Hepatocyte (in vitro differentiated cells): ENCODE data around the gene SETBP1. TPM values are rescaled to one million over a fixed set of nuclear protein-coding genes. Genes with fewer than 3 reads are reported as not detected.

Source experiments
- DNase-seq: peaks from one replicate; pipeline ENCODE4 v3.0.0-alpha.2; 2016; ENCODE audit warnings: low spot score
- H2AFZ ChIP-seq: fragments of 200-600 bp; sonication (generic); 2 replicates; pipeline ENCODE4 v1.6.0; 2016; ENCODE audit warnings: antibody characterized with exemption, mild to moderate bottlenecking
- H3K27ac ChIP-seq: fragments of 200-600 bp; sonication (generic); 2 replicates; pipeline ENCODE4 v1.5.1; 2016; ENCODE audit warnings: mild to moderate bottlenecking
- H3K27me3 ChIP-seq: fragments of 200-600 bp; sonication (generic); 2 replicates; pipeline ENCODE4 v1.6.1; 2016
- H3K36me3 ChIP-seq: fragments of 200-600 bp; sonication (generic); replicated peaks from 2 replicates; pipeline ENCODE4 v1.5.1; 2016; ENCODE audit warnings: low read depth; ENCODE audit not compliant: insufficient read depth
- H3K4me1 ChIP-seq: fragments of 200-600 bp; sonication (generic); 2 replicates; pipeline ENCODE4 v1.5.1; 2016; ENCODE audit warnings: mild to moderate bottlenecking, moderate library complexity; ENCODE audit not compliant: insufficient read depth
- H3K4me2 ChIP-seq: fragments of 200-600 bp; sonication (generic); 2 replicates; pipeline ENCODE4 v1.6.0; 2016
- H3K4me3 ChIP-seq: fragments of 200-600 bp; sonication (generic); 2 replicates; pipeline ENCODE4 v1.5.1; 2016; ENCODE audit warnings: mild to moderate bottlenecking
- H3K79me2 ChIP-seq: fragments of 200-600 bp; sonication (generic); 2 replicates; pipeline ENCODE4 v1.6.0; 2017; ENCODE audit warnings: mild to moderate bottlenecking
- H3K9me2 ChIP-seq: fragments of 200-600 bp; sonication (generic); replicated peaks from 2 replicates; pipeline ENCODE4 v1.6.0; 2017; ENCODE audit warnings: mild to moderate bottlenecking; ENCODE audit not compliant: insufficient read depth
- H3K9me3 ChIP-seq: fragments of 200-600 bp; sonication (generic); 2 replicates; pipeline ENCODE4 v1.5.1; 2016; ENCODE audit warnings: low read depth, mild to moderate bottlenecking
- H4K20me1 ChIP-seq: fragments of 200-600 bp; sonication (generic); 2 replicates; pipeline ENCODE4 v1.6.0; 2016; ENCODE audit warnings: mild to moderate bottlenecking; ENCODE audit not compliant: insufficient read depth, poor library complexity, severe bottlenecking
- EZH2 ChIP-seq: fragments of 200-600 bp; sonication (generic); IDR thresholded peaks from 2 replicates; pipeline ENCODE4 v1.6.1; 2016; ENCODE audit warnings: antibody characterized with exemption, mild to moderate bottlenecking, borderline replicate concordance
- EZH2phosphoT487 ChIP-seq: fragments of 200-600 bp; sonication (generic); IDR thresholded peaks from one replicate; pipeline ENCODE4 v1.6.1; 2018; ENCODE audit warnings: antibody characterized with exemption, mild to moderate bottlenecking, low read depth, moderate library complexity; ENCODE audit not compliant: unreplicated experiment, severe bottlenecking
- WGBS: methylation state at CpG from one replicate; pipeline ENCODE4 v1.1.6; 2016; ENCODE audit warnings: low lambda C conversion rate; ENCODE audit errors: missing lambda C conversion rate; 5-methylcytosine and 5-hydroxymethylcytosine counted together
- polyA plus RNA-seq: library from polyadenylated mRNA; unstranded; fragments of >200 nt; fragmentation: Nextera tagmentation; extraction: Ambion mirVana; gene quantifications from 2 replicates; pipeline ENCODE4 v1.2.1, GENCODE V29; 2016
- total RNA-seq: library from RNA; depleted of rRNA; stranded (reverse); fragments of >200 nt; gene quantifications from 2 replicates; pipeline ENCODE4 v1.2.3, GENCODE V29; 2014
- TF ChIP-seq, protein P1 (sequence below): fragments of 200-600 bp; sonication (generic); IDR thresholded peaks from 2 replicates; pipeline ENCODE4 v1.5.1; 2016; ENCODE audit warnings: antibody characterized with exemption, mild to moderate bottlenecking; ENCODE audit not compliant: poor library complexity

Gene SETBP1
- total and polyA plus RNA-seq, 2 experiments from 2014 or later: 10.3 to 21.1 TPM

DNA sequence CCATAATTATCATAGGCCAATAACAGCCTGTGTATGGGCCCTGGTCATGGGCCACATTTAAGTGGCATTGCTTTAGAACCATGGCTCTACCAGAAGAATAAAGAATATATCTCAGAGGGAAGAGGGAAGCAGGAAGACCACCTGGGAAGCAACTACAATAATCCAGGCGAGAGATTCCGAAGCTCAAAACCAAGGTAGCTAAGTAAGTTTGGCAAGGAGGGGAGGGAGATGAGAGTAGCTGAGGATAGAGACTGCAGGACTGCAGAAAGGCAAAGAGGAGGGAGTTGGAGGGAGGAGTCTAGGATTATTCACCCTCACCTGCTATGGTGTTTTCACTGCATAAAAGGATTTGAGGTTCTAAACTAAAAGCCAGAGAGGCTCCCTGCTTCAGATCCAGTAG, 293.5 kb downstream of the SETBP1 start:
- Histone ChIP-seq H3K27me3 (no peaks in the 10 kb centered on the region), H4K20me1 (no peaks in the 10 kb centered on the region), H2AFZ (no peak overlapping the region), H3K4me1 (no peaks in the 10 kb centered on the region), H3K4me2 (no peak overlapping the region), H3K9me2 (no peaks in the 10 kb centered on the region), H3K36me3 (no peaks in the 10 kb centered on the region), H3K27ac (no peak overlapping the region), H3K4me3 (no peak overlapping the region), H3K79me2 (peaks cover 13% of the 10 kb centered on the region), H3K9me3 (no peaks in the 10 kb centered on the region)
- 96% methylated on average over 2 of the region's 2 CpGs for WGBS
- DNase-seq: no peak
- TF ChIP-seq, protein P1, sequence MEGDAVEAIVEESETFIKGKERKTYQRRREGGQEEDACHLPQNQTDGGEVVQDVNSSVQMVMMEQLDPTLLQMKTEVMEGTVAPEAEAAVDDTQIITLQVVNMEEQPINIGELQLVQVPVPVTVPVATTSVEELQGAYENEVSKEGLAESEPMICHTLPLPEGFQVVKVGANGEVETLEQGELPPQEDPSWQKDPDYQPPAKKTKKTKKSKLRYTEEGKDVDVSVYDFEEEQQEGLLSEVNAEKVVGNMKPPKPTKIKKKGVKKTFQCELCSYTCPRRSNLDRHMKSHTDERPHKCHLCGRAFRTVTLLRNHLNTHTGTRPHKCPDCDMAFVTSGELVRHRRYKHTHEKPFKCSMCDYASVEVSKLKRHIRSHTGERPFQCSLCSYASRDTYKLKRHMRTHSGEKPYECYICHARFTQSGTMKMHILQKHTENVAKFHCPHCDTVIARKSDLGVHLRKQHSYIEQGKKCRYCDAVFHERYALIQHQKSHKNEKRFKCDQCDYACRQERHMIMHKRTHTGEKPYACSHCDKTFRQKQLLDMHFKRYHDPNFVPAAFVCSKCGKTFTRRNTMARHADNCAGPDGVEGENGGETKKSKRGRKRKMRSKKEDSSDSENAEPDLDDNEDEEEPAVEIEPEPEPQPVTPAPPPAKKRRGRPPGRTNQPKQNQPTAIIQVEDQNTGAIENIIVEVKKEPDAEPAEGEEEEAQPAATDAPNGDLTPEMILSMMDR: no peak
- no peak for TF ChIP-seq EZH2
- no peak for TF ChIP-seq EZH2phosphoT487

DNA sequence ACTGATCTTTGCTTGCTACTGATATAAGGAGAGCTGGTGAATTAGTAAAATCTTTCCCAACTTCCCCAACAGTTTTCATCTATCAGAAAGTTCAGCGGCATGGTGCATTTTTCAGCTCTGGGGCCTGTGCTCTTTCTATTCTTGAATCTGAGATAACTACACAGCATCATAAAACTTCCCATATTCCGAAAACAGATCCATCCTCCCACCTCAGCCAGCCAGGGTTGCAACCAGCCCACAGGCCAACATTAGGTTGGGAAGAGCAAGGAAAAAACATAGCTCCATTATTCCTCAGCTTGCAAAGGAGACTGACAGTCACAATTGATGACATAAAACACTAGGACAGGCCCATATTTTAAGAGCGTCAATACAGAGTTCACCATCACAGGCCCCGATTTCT, 297.2 kb downstream of the SETBP1 start:
- Histone ChIP-seq H3K36me3 (no peaks in the 10 kb centered on the region), H3K9me3 (no peaks in the 10 kb centered on the region), H3K4me1 (no peaks in the 10 kb centered on the region), H3K79me2 (peaks cover 9% of the 10 kb centered on the region), H2AFZ (no peak overlapping the region), H3K27ac (no peak overlapping the region), H3K27me3 (no peaks in the 10 kb centered on the region), H4K20me1 (no peaks in the 10 kb centered on the region), H3K9me2 (no peaks in the 10 kb centered on the region), H3K4me2 (no peak overlapping the region), H3K4me3 (no peak overlapping the region)
- DNase-seq: no peak
- TF ChIP-seq EZH2phosphoT487: no peak
- TF ChIP-seq, protein P1: no peak
- no peak for TF ChIP-seq EZH2
- WGBS: 92% methylated on average over 4 of the region's 4 CpGs

DNA sequence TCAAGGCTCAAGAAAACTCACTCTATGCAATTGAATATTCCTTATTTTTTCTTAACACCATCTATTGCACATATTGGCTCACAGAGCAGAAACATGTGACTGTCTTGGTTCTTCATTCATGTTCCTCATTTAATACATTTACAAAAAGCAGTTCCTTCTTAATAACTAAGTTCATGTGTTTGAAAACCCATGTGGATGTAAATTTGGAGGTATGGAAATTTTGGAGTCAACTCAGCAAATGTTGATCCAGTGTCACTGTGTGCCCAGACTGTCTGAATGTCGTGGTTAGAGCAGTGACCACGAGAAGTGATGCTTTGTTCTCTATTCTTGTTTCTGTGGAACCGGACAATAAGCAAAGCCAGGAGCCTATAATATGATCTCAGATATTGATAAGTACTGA, 299.1 kb downstream of the SETBP1 start:
- no peaks in the 10 kb centered on the region for H3K9me2 ChIP-seq
- H3K79me2 ChIP-seq: no peaks in the 10 kb centered on the region
- no peaks in the 10 kb centered on the region for H3K4me1 ChIP-seq
- no peaks in the 10 kb centered on the region for H3K9me3 ChIP-seq
- 92% methylated on average over 3 of the region's 3 CpGs for WGBS
- H4K20me1 ChIP-seq: no peaks in the 10 kb centered on the region
- no peaks in the 10 kb centered on the region for H3K36me3 ChIP-seq
- TF ChIP-seq EZH2: no peak
- TF ChIP-seq, protein P1: no peak
- no peak for TF ChIP-seq EZH2phosphoT487
- DNase-seq: no peak
- H3K27ac ChIP-seq: no peak overlapping the region
- H3K4me3 ChIP-seq: no peak overlapping the region
- no peaks in the 10 kb centered on the region for H3K27me3 ChIP-seq
- no peak overlapping the region for H3K4me2 ChIP-seq
- H2AFZ ChIP-seq: no peak overlapping the region

DNA sequence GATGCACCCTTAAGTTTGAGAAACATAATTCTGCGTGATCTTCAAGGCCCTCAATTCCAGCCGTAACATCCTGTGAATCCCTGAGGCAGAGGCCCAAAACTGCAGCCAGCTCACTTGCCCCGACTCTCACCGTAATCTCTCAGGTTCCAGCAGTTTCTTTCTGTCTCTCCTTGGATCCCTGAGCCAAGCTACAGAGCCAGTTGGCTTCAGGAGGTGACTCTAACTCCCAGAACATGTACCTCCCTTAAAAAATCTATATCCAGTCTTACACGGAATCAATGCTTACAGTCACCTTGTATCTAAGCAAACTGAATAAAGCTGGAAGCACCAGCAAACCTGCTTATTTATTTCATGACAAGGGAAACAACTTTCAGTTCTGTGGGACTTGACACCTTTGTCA, 300.4 kb downstream of the SETBP1 start:
- H2AFZ ChIP-seq: no peak overlapping the region
- TF ChIP-seq, protein P1: no peak
- TF ChIP-seq EZH2 (no peak), EZH2phosphoT487 (no peak)
- H3K9me2 ChIP-seq: no peaks in the 10 kb centered on the region
- H3K27me3 ChIP-seq: no peaks in the 10 kb centered on the region
- DNase-seq: no peak
- H4K20me1 ChIP-seq: no peaks in the 10 kb centered on the region
- H3K9me3 ChIP-seq: no peaks in the 10 kb centered on the region
- no peak overlapping the region for H3K27ac ChIP-seq
- H3K4me2 ChIP-seq: no peak overlapping the region
- no peaks in the 10 kb centered on the region for H3K4me1 ChIP-seq
- no peaks in the 10 kb centered on the region for H3K36me3 ChIP-seq
- H3K79me2 ChIP-seq: peaks cover 3% of the 10 kb centered on the region
- 94% methylated on average over 5 of the region's 5 CpGs for WGBS
- no peak overlapping the region for H3K4me3 ChIP-seq
